Measurements from ENCODE around the gene HSPA5.
"Not testable (repeated sequence)": the region's sequence is repeated elsewhere in the genome, so short reads cannot be mapped to it uniquely, and the experiment has no call there.

GRCh38 chr9:125236520-125237159 is 4.5 kb downstream of the HSPA5 start:
- not testable (repeated sequence) for TF ChIP-seq EZH2 (IDR thresholded peaks at IDR 0.05); POLR2AphosphoS5 (IDR thresholded peaks at IDR 0.05; ENCODE audit: borderline replicate concordance, low read depth, low read length)

Measured in SK-N-MC (cell line).